ENCODE measurements around the gene NIPSNAP3A. TPM values are rescaled to one million over a fixed set of nuclear protein-coding genes. Genes with fewer than 3 reads are reported as not detected.

Gene NIPSNAP3A
- polyA plus RNA-seq, 2 of the 4 experiments (the other 2 are of a cell fraction), result 20.1 to 34.5 TPM

DNA sequence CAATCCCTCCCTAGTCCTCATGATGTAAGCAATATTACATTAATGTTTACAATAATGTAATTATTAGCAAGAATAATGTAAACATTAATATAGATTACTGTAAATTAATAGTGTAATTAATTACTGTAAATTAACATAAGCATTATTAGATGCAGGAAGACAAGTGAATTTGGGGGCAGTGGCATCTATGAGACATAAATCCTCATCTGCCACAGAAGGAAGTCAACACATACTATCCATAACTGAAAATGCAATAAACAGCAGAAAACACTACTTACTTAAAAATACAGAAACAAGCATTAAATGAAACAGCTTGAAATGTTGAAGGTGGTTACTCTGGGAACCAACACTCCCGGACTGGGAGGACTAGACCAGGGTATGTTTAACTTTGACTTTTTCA lies 685 bp upstream of the NIPSNAP3A start (continued):
- TF ChIP-seq, protein P1, sequence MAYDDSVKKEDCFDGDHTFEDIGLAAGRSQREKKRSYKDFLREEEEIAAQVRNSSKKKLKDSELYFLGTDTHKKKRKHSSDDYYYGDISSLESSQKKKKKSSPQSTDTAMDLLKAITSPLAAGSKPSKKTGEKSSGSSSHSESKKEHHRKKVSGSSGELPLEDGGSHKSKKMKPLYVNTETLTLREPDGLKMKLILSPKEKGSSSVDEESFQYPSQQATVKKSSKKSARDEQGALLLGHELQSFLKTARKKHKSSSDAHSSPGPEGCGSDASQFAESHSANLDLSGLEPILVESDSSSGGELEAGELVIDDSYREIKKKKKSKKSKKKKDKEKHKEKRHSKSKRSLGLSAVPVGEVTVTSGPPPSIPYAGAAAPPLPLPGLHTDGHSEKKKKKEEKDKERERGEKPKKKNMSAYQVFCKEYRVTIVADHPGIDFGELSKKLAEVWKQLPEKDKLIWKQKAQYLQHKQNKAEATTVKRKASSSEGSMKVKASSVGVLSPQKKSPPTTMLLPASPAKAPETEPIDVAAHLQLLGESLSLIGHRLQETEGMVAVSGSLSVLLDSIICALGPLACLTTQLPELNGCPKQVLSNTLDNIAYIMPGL (CRISPR knock-in tag; IDR thresholded peaks at IDR 0.05; ENCODE audit: borderline replicate concordance), result no peak

DNA sequence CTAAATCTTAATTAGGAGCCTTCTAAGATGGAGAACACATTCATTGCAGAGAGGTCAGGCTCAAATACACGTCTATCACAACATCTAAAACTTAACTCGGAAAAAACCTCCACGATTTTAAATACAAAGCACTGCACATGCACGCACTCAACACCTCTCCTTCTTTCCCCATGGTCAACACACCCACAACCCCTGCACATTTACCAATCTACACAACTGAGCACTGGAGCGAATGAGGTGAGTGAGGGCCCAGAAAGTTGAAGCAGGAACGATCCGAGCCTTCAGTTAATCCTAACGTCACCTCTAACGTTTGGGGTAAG lies 278 bp upstream of the NIPSNAP3A start:
- no peaks in the 10 kb centered on the region for H3K9me3 ChIP-seq
- peak overlapping the region; percentile 96 to 98 for H3K27ac ChIP-seq
- ATAC-seq (peak; percentile 70 to 72), DNase-seq (ENCODE audit: low read depth in 1 of 2, low spot score in 1 of 2) (no peak), FAIRE-seq (no peak)
- TF ChIP-seq JUNB (IDR thresholded peaks at IDR 0.05) (no peak), RARB (CRISPR knock-in tag; IDR thresholded peaks at IDR 0.05) (no peak), FOSL2 (IDR thresholded peaks at IDR 0.05) (no peak), FOSL2 (CRISPR knock-in tag; IDR thresholded peaks at IDR 0.05) (no peak), HDAC2 (IDR thresholded peaks at IDR 0.05) (no peak), MYC (IDR thresholded peaks at IDR 0.05; ENCODE audit: borderline replicate concordance, low read length) (no peak), NPAS2 (CRISPR knock-in tag; IDR thresholded peaks at IDR 0.05; ENCODE audit: borderline replicate concordance) (no peak)
- TF ChIP-seq, protein P2, sequence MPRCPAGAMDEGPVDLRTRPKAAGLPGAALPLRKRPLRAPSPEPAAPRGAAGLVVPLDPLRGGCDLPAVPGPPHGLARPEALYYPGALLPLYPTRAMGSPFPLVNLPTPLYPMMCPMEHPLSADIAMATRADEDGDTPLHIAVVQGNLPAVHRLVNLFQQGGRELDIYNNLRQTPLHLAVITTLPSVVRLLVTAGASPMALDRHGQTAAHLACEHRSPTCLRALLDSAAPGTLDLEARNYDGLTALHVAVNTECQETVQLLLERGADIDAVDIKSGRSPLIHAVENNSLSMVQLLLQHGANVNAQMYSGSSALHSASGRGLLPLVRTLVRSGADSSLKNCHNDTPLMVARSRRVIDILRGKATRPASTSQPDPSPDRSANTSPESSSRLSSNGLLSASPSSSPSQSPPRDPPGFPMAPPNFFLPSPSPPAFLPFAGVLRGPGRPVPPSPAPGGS (IDR thresholded peaks at IDR 0.05), result no peak
- peaks cover 13% of the 10 kb centered on the region; the same call in 2 of the 3 replicates for H3K4me1 ChIP-seq
- peak overlapping the region; percentile 87 for H3K4me3 ChIP-seq
- H3K4me2 ChIP-seq, result peak overlapping the region; percentile 85
- ChIA-PET POLR2A (interaction anchor here (1.2 to 2.0 kb wide), 3 partner anchors 12 to 654 kb away, joined by 3 to 8 read pairs (median 4); partner anchors contain the start of gene NIPSNAP3B), CTCF (interaction anchor here (0.6 to 1.1 kb wide), 2 partner anchors 23 to 252 kb away, joined by 3 read pairs; no protein-coding TSS in a partner anchor)
- 3% methylated on average over 9 of the region's 9 CpGs for WGBS (ENCODE audit: missing lambda C conversion rate)

DNA sequence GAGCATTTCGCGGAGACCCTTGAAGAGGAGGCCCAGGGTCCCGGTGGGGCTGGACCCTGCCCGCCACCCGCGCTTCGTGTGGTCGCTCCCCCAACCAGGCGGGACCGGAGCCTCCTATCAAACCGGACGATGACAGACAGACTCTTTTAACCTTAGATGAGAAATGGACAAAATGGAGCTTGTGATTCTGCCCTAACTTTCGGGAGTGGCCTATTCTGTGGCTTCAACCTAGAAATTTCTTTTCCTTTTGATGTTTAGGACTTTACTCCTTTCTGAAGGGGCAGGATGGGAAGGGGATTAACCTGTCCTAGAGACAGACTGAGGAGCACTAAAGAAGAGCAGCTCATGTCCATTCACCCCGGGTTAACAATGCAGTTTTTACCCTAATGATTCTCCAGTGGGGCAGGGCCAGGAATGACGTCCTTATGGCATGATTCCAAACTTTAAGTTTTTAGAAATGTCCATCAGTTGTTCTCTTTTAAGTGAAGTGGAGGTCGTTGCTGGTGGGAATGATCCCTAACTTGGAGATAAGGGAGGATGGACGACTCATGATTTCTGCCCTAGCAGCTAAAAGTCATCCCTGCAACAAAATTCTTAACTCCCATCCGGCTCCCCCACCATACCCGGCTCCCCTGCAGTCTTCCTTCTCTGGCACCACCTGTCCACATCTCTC lies 1.0 kb downstream of the NIPSNAP3A start:
- Histone ChIP-seq H3K27ac (peak overlapping the region; percentile 96 to 98), H3K4me3 (peak overlapping the region; percentile 87), H3K4me1 (peaks cover 13% of the 10 kb centered on the region; the same call in 2 of the 3 replicates), H3K4me2 (peak overlapping the region; percentile 85), H3K9me3 (no peaks in the 10 kb centered on the region)
- ATAC-seq, result peak; percentile 36 to 38
- DNase-seq (ENCODE audit: low read depth in 1 of 2, low spot score in 1 of 2), result peak; percentile 20 to 28
- TF ChIP-seq CEBPB (IDR thresholded peaks at IDR 0.05) (no peak), SREBF2 (IDR thresholded peaks at IDR 0.05) (no peak), RARB (CRISPR knock-in tag; IDR thresholded peaks at IDR 0.05) (no peak), ZSCAN20 (CRISPR knock-in tag; IDR thresholded peaks at IDR 0.05) (no peak), RFX5 (IDR thresholded peaks at IDR 0.05) (no peak), EP300 (IDR thresholded peaks at IDR 0.05) (no peak), SMC3 (IDR thresholded peaks at IDR 0.05) (no peak)
- TF ChIP-seq, protein P3, sequence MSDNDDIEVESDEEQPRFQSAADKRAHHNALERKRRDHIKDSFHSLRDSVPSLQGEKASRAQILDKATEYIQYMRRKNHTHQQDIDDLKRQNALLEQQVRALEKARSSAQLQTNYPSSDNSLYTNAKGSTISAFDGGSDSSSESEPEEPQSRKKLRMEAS (IDR thresholded peaks at IDR 0.05), result no peak
- TF ChIP-seq, protein P4, sequence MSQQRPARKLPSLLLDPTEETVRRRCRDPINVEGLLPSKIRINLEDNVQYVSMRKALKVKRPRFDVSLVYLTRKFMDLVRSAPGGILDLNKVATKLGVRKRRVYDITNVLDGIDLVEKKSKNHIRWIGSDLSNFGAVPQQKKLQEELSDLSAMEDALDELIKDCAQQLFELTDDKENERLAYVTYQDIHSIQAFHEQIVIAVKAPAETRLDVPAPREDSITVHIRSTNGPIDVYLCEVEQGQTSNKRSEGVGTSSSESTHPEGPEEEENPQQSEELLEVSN (IDR thresholded peaks at IDR 0.05; ENCODE audit: borderline replicate concordance, low read depth), result peak; percentile 42; the same call in 1 of the 2 replicates
- ChIA-PET POLR2A (interaction anchor here (0.9 to 2.0 kb wide), 3 partner anchors 11 to 120 kb away, joined by 3 to 8 read pairs (median 4); partner anchors contain the start of gene NIPSNAP3B), CTCF (no interaction called here)
- 9% methylated on average over 19 of the region's 19 CpGs for WGBS (ENCODE audit: missing lambda C conversion rate)
- no peak for FAIRE-seq

All from A549 (cell line).